Nephron progenitor cell (in vitro differentiated cells): Measurements from ENCODE around the gene NCF4.

ENCODE experiments used
- DNase-seq: peaks from one replicate; pipeline ENCODE4 v3.0.0; 2021
- H3K27ac Mint-ChIP-seq: 2 replicates; pipeline ENCODE4 v1.8.0; 2021; ENCODE audit warnings: mild to moderate bottlenecking, moderate library complexity, mixed read lengths
- H3K27me3 Mint-ChIP-seq: 2 replicates; pipeline ENCODE4 v1.8.0; 2021; ENCODE audit warnings: mild to moderate bottlenecking, low read depth, mixed read lengths; ENCODE audit not compliant: poor library complexity
- H3K36me3 Mint-ChIP-seq: 2 replicates; pipeline ENCODE4 v1.8.0; 2021; ENCODE audit warnings: low read depth, mixed read lengths
- H3K4me1 Mint-ChIP-seq: 2 replicates; pipeline ENCODE4 v1.8.0; 2021; ENCODE audit warnings: mixed read lengths
- H3K4me3 Mint-ChIP-seq: 2 replicates; pipeline ENCODE4 v1.8.0; 2021; ENCODE audit warnings: mild to moderate bottlenecking, moderate library complexity, mixed read lengths
- H3K9me3 Mint-ChIP-seq: 2 replicates; pipeline ENCODE4 v1.8.0; 2021; ENCODE audit warnings: mild to moderate bottlenecking, moderate library complexity, mixed read lengths
- CTCF ChIP-seq: fragments of 200-600 bp; sonication (generic); IDR thresholded peaks from 2 replicates; pipeline ENCODE4 v1.5.0; 2021; ENCODE audit warnings: antibody characterized with exemption

NCF4 gene

GRCh38 chr22:36852056-36852973 is 8.5 kb upstream of the NCF4 start:
- H3K4me1 Mint-ChIP-seq = peaks cover 44% of the 10 kb centered on the region
- H3K36me3 Mint-ChIP-seq = no peaks in the 10 kb centered on the region
- no peak overlapping the region for H3K4me3 Mint-ChIP-seq
- no peak for DNase-seq
- TF ChIP-seq CTCF = no peak
- no peaks in the 10 kb centered on the region for H3K9me3 Mint-ChIP-seq
- H3K27ac Mint-ChIP-seq = no peak overlapping the region
- H3K27me3 Mint-ChIP-seq = peaks cover 40% of the 10 kb centered on the region

DNA sequence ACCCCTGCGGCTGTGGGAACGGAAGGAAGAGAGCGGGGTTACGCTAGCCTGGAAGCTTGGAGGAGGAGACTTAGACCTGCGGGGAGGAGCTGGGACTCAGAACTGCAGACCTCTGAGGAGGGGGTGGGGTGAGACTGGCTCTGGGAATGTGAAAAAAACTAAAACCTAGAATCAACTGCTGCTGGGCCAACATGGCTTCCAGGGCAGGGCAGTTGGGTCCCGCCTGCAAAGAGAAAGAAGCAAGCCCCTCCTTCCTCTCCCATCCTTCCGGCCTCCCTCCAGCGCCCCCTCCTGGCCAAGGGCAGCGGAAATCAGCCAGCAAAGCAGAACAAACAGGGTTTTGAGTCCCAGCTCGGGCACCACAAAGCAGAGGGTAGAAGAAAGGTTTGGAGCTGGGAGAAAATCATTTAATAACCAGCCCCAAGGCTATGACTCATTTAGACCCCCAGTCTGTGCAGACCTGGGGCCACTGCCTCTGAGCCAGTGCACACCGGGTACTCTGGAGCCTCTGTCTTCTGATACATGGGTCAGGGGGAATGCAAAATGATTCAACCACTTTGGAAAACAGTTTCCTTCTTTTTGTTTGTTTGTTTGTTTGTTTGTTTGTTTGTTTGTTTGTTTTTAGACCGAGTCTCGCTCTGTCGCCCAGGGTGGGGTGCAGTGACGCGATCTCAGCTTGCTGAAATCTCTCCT is 7.3 kb upstream of the NCF4 start:
- Mint-ChIP-seq H3K4me1 (peaks cover 44% of the 10 kb centered on the region), H3K9me3 (no peaks in the 10 kb centered on the region), H3K4me3 (no peak overlapping the region), H3K36me3 (no peaks in the 10 kb centered on the region), H3K27ac (no peak overlapping the region), H3K27me3 (peaks cover 45% of the 10 kb centered on the region)
- DNase-seq = peak; percentile 81
- peak; percentile 59 for TF ChIP-seq CTCF

- no peak overlapping the region for H3K27ac Mint-ChIP-seq
Measured at GRCh38 chr22:36855478-36855877, 5.3 kb upstream of the NCF4 start.

GRCh38 chr22:36856121-36856791 is 4.5 kb upstream of the NCF4 start:
- Mint-ChIP-seq H3K4me1 (peaks cover 26% of the 10 kb centered on the region), H3K27ac (no peak overlapping the region), H3K36me3 (no peaks in the 10 kb centered on the region), H3K4me3 (no peak overlapping the region), H3K27me3 (peaks cover 46% of the 10 kb centered on the region), H3K9me3 (no peaks in the 10 kb centered on the region)
- TF ChIP-seq CTCF = peak; percentile 100
- DNase-seq = peak; percentile 99

More at GRCh38 chr22:36855478-36855877, 5.3 kb upstream of the NCF4 start:
- Mint-ChIP-seq H3K4me3 (no peak overlapping the region), H3K36me3 (no peaks in the 10 kb centered on the region), H3K27me3 (peaks cover 46% of the 10 kb centered on the region), H3K9me3 (no peaks in the 10 kb centered on the region), H3K4me1 (peaks cover 34% of the 10 kb centered on the region)
- TF ChIP-seq CTCF = no peak
- no peak for DNase-seq

- H3K4me3 Mint-ChIP-seq = no peak overlapping the region
- no peaks in the 10 kb centered on the region for H3K9me3 Mint-ChIP-seq
- H3K27ac Mint-ChIP-seq = no peak overlapping the region
- no peaks in the 10 kb centered on the region for H3K36me3 Mint-ChIP-seq
- DNase-seq = no peak
- H3K27me3 Mint-ChIP-seq = peaks cover 46% of the 10 kb centered on the region
- peaks cover 21% of the 10 kb centered on the region for H3K4me1 Mint-ChIP-seq
- TF ChIP-seq CTCF = no peak
Measured at GRCh38 chr22:36856792-36857135, 4.0 kb upstream of the NCF4 start.
